GM21529 (cell line): ENCODE results near the gene DLK1.

Source experiments
- ATAC-seq: cut with Tn5 transposase; IDR thresholded peaks from one replicate; pipeline ENCODE4 v1.9.1; 2021; ENCODE audit not compliant: unreplicated experiment

Gene DLK1

GRCh38 chr14:100776681-100777365 lies 50.1 kb downstream of the DLK1 start:
- no peak for ATAC-seq

DNA sequence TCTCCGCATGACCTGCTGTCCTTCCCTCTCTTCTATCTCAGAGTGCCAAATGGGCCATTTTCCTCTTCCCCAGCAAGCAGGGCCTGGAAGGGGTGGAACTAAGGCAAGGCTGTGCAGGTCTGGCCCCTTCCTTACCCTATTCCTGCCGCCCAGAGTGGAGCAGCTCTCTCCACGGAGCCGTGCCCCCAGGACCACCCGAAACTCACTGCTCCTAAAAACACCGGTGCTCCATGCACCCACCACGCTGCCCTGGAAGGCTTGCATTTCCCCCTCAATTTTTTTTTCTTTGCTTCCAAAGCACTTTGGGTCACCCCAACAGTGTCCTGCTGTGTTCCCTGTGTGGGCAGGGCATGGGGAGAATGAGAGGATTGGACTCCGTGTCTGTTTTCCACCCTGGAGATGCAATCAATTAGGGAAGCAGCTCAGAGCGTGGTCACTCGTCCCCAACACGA lies 50.7 kb downstream of the DLK1 start:
- ATAC-seq = no peak

GRCh38 chr14:100777818-100778525 lies 51.3 kb downstream of the DLK1 start:
- ATAC-seq = no peak

- no peak for ATAC-seq
Observed at GRCh38 chr14:100778526-100778882, 51.8 kb downstream of the DLK1 start.

DNA sequence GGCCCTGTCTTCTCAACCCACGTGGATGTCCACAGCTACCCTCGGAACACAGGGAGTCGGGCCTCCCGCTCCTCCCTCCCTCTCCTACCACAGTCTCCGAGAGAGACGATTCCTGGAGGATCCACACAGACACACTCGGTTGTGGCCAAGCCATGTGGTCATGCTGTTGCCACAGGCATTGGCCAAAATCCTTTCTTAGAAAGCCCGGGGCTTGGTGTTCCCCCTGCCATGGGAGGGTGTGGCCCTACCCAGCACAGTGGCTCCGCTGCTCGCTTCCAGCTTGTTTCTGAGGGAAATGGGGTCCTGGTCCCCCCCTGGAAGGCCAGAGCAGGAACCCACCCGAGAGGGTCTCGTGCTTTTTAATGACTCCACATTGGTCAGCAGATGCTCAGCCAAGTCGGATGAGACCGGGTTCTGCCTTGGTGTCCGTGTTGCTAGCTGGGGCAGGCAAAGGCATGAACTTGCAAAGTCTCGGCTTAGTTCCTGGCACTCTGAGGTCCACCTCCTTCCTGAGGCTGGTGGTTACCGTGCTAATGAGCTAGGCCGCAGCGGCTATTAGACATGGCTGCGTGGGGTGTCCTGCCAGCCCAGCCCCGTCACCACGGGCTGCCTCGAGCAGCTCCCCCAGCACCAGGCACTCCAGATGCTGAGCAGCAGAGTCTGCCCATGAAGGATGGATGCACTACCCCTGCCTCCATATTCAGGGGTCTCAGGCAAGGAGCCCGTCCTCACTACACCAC lies 52.4 kb downstream of the DLK1 start:
- ATAC-seq = no peak

DNA sequence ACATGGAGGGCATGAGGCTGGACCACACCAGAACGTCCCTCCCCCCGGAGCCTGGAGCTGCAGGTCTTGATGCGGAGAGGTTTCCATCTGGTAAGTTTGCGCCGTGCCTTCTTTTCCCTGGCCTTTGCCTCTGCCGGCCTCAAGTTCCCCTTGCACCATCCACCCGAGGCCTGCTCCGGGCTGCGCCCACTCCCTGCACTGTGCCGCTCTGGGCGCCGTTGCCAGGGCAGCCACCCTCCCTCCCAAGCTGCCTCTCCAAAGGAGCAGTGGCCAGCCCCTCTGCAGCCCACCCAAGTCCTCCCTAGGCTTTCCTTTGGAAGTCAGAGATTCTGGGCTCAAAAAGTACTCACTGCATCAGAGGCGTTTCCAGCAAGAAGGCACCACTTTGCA lies 53.0 kb downstream of the DLK1 start:
- no peak for ATAC-seq

GRCh38 chr14:100780246-100780645 lies 53.6 kb downstream of the DLK1 start:
- no peak for ATAC-seq

GRCh38 chr14:100780646-100781355 lies 54.1 kb downstream of the DLK1 start:
- no peak for ATAC-seq

DNA sequence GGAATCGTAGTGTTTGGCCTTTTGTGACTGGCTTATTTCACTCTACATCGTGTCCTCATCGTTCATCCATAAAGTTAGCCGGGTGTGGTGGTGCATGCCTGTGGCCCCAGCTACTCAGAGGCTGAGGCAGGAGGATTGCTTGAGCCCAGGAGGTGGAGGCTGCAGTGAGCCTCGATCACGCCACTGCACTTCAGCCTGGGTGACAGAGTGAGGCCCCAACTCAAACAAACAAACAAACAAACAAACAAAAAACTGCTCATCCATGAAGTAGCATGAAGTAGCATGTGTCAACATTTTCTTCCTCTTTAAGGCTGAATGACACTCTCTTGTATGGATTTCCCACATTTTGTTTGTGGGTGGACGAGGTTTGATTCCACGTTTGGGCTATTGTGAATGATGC lies 55.3 kb downstream of the DLK1 start:
- ATAC-seq = no peak

DNA sequence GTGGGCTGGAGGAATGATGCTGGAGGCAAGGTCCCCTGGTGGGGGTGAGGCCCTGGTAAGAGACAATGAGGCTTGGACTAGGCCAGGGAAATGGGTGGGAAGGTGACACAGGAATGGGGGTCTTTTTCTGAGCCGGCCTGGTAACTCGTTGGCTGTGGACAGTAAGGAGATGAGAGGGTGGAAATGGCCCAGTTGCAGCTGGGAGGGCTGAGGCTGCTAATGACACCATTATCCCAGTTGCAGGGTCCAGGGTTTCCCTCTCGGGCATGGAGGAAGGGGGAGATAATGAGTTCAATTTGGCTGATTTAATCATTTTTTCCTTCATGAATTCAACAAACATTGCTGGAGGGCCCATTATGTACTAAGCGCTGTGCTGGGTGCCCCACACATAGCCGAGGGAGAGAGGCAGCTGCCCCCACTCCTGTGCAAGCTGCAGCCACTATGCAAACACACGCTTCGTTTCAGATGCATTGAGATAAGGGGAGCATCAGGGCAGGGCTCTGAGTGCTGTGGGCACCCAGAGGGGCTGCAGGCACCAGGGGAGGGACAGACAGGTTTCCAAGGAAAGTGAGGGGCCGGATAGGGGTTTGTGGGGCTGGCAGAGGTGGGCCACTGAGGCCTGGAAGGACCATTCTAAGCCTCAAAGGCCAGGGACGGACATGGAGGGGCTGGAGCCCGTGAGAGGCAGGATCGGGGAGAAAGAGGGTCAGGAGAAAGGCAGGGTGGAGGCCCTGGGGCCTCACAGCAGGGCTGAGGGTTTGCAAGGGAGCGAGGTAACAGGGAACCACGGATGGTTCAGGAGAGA lies 56.0 kb downstream of the DLK1 start:
- ATAC-seq = no peak

DNA sequence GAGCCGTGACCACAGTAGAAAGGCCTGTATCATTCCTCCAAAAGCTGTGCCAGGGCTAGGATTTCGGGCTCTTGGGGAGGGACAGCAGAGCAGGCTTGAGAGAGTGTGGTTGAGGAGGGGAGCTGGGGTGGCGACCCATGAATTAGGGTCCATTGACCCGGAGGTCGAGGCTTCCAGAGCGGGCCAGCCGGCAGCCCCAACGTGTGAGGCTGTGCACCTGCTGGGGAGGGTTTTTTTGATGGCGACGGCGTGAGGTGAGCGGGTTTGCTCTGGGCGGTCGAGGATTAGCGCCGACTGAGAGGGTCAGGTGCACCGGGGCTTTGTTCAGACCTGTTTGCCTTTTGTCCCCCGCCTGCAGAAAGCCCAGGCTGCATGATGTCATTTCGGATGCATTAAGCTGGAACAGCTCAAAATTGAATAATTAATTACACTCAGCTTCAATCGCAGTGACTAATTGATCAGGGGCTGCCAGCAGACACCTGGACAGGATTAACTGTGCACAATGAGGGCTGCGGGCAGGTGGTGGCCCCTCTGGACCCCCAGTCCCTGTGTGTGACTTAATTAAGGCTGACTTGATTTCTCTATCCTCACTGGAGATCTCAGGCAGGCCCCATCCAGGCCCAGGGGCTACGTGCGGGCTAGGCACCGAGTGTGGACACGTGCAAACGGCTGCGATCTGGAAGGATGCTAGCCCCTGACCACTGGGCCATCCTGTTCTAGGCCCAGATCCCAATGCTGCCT lies 57.1 kb downstream of the DLK1 start:
- no peak for ATAC-seq

DNA sequence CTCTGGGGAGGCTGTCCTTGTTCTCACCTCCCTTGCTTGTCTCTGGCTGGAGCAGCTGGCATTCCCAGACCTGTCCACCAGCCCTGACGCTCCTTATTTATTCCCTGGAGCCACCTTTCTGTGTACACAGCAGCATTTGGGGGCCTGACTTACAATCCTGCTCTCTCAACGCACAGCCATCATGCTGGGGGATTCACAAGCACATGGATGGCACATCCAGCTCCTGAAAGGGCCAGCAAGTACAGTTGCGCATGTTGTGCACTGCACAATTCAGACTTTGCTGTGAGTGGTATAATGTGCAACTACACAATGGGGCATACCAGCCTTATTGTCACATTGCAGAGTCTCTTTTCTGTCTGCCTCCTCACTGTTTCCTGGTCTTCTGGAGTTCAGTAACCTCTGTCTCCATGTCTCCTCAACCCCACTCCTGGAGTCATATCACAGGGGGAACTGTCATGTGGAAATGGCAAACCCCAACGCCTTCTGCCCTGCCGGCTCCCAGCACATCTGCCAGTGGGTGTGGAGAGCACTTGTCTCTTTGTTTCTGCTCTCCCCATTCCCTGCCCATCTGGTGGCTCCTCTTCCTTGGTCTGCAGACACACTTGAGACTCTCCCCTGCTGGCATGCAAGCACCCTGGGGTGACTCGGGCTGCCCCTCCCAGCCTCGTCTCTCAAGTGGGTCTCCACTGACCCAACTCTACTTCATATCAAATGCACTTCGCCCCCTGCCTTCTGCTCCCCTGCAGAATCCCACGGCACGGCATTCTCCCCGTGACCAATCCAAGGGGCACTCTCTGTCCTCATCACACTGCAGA lies 58.0 kb downstream of the DLK1 start:
- ATAC-seq = no peak

DNA sequence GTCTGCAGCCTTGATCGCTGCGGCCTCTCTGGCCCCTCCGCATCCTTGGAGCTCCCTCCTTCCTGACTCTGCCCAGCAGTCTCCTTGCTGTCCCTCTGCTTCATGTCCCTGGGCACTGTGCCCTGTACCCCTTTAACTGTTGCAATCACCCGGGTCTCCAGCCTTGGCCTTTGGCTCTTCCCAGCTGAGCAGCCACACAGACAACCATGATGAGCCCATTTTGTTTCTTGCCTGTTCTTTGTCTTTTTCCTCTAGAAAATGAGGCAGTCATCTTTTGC lies 58.6 kb downstream of the DLK1 start:
- no peak for ATAC-seq

DNA sequence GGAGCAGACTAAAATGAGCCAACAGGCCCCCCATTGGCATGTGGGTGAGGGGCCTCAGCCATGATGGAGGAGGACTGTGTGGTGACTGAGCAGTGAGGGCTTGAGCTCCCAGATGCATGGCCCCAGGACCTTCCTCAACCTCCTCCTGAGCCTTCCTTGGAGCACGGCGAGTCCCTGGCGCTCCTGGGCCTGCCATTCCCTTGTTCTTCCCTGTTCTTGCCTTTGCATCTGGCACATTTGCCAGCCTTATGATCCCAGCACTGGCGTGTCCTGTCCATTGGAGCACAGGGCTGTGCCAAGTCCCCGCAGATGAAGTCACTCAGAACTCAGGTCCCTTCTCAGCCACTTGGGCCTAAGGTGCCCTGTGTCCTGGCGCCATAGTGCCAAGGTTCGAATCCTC lies 58.9 kb downstream of the DLK1 start:
- no peak for ATAC-seq

DNA sequence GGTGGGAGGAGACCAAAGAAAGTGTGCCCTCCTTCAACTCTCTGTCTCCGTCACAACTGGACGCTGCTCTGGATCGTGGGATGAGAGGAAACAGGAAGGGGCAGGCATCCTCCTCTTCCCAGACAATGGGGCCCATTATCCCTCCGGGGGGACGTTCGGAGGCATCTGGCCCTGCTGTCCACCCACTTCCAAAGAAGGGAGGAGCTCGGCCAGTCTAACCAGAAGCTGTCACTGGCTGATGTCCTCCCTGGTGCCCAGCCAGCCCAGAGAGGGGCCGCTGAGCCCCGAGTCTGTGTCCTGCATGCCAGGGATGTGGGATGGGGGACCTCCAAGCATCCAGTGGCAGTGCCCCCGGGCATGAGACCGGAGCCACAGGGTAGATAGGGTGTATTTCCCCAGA lies 59.4 kb downstream of the DLK1 start:
- no peak for ATAC-seq

DNA sequence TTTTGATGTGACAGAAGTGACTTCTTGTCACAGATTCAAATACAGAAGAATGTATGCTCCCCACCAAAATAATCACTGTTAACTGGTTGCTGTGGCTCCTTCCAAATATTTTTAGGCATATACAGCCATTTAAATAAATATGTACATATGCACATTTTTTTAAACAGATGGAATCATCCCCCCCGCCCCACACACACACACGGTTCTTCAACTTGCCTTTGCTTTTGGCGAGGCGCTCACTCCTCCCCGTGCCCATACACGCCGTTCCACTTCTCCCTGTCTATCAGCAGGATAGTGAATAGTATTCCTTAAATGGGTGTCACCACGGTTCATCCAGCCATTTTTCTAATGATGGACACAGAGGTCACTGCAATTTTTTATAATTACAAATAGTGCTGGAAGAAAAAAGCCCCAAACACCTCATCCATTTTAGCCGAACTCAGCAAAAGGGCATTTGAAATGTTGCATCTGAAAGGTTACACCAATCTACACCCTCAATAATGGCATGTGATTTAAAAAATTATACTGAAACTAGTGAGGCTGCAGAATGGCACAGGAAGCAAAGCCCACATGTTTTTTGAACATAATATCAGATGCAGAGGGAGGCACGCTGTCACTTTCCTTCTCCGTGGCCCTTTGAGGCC lies 60.0 kb downstream of the DLK1 start:
- ATAC-seq = no peak

DNA sequence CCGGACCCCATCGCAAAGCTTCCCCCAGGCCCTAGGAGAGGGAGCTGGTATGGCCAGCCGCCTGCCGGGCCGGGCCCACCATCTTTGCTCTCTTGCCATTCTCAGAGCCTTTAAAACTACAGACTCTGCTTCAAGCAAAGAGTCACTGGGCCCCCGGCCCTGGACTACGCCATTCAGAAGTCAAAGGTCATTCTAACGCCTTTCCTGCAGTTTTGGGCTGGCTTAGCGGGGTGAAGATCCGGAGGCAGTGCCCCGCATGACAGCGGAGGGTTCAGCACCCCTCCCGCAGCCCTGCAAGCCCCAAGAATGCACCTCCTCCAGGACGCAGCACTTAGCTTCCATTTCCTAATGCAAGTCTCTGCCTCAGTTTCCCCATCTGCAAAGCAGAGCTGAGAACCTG lies 61.0 kb downstream of the DLK1 start:
- no peak for ATAC-seq
